BJ (cell line): ENCODE results near the gene GPR162. TPM values are rescaled to one million over a fixed set of nuclear protein-coding genes. Genes with fewer than 3 reads are reported as not detected.
A peak's percentile ranks its signal among the peaks of the same experiment; 100 is the strongest.

Experiments used
- CTCF ChIA-PET: fragments of 350-600 bp; formaldehyde crosslinking; extraction: SDS; loops from one replicate; lab custom pipeline; 2021; ENCODE audit warnings: antibody characterized with exemption, inconsistent platforms; lab: Yijun Ruan, JAX
- POLR2A ChIA-PET: fragments of 300-600 bp; sonication (Branson Sonifier 250); formaldehyde crosslinking; extraction: SDS; loops from one replicate; lab custom pipeline; 2021; ENCODE audit warnings: antibody characterized with exemption; lab: Charles Lee
- DNase-seq: peaks from one replicate; pipeline ENCODE4 v3.0.0-alpha.2; 2011; ENCODE audit warnings: low read depth
- H3K27me3 ChIP-seq: 2 replicates; pipeline ENCODE4 v1.6.0; 2011; ENCODE audit warnings: low read length; ENCODE audit not compliant: control insufficient read depth, insufficient read depth
- H3K36me3 ChIP-seq: 2 replicates; pipeline ENCODE4 v1.5.1; 2011; ENCODE audit warnings: low read length; ENCODE audit not compliant: control insufficient read depth, insufficient read depth
- H3K4me3 ChIP-seq: 2 replicates; pipeline ENCODE4 v1.5.1; 2011; ENCODE audit warnings: low read depth, mild to moderate bottlenecking, control low read depth, low read length
- CTCF ChIP-seq: IDR thresholded peaks from 2 replicates; pipeline ENCODE4 v1.5.1; 2011; ENCODE audit warnings: low read depth, mild to moderate bottlenecking, control low read depth, inconsistent platforms, low read length, moderate library complexity; ENCODE audit not compliant: insufficient read depth
- polyA plus RNA-seq: library from polyadenylated mRNA; depleted of rRNA; stranded (reverse); fragments of >200 nt; gene quantifications from 2 replicates; pipeline ENCODE4 v1.2.3, GENCODE V29; 2011

GPR162 gene
- polyA plus RNA-seq, 1 experiment, result 6.6 TPM

GRCh38 chr12:6778574-6779550, 42.8 kb upstream of the GPR162 start:
- Histone ChIP-seq H3K36me3 (peaks cover 4% of the 10 kb centered on the region; the same call in 1 of the 2 replicates), H3K4me3 (peak overlapping the region; percentile 36), H3K27me3 (no peaks in the 10 kb centered on the region)
- POLR2A ChIA-PET, result interaction anchor here (1.1 kb wide), 1 partner anchor 12 kb away, joined by 4 read pairs; no protein-coding TSS in a partner anchor
- DNase-seq, result peak; percentile 53
- peak; percentile 95 for TF ChIP-seq CTCF
- CTCF ChIA-PET, result interaction anchor here (0.6 to 17.2 kb wide), 25 partner anchors 11 to 165 kb away, joined by 3 to 222 read pairs (median 4); partner anchors contain the start of genes CD4, GPR162, MLF2 and PTMS

- no peak overlapping the region for H3K4me3 ChIP-seq
- TF ChIP-seq CTCF, result no peak
- ChIA-PET POLR2A (no interaction called here), CTCF (interaction anchor here (1.1 to 17.2 kb wide), 7 partner anchors 12 to 124 kb away, joined by 3 to 222 read pairs (median 11); partner anchors contain the start of genes GPR162, MLF2 and PTMS)
- peaks cover 1% of the 10 kb centered on the region; the same call in 1 of the 2 replicates for H3K36me3 ChIP-seq
- no peaks in the 10 kb centered on the region for H3K27me3 ChIP-seq
- DNase-seq, result no peak
Measured at GRCh38 chr12:6779708-6780432, 41.8 kb upstream of the GPR162 start.

- no peaks in the 10 kb centered on the region; the same call in 1 of the 2 replicates for H3K36me3 ChIP-seq
- no peak overlapping the region for H3K4me3 ChIP-seq
- ChIA-PET CTCF (interaction anchor here (1.3 to 17.2 kb wide), 4 partner anchors 9 to 43 kb away, joined by 5 to 222 read pairs (median 43); partner anchors contain the start of genes GPR162, MLF2 and PTMS), POLR2A (no interaction called here)
- H3K27me3 ChIP-seq, result no peaks in the 10 kb centered on the region
- no peak for TF ChIP-seq CTCF
- no peak for DNase-seq
Measured at GRCh38 chr12:6780573-6780972, 41.0 kb upstream of the GPR162 start.

GRCh38 chr12:6782119-6782518, 39.5 kb upstream of the GPR162 start:
- ChIA-PET CTCF (interaction anchor here (8.6 to 17.2 kb wide), 2 partner anchors 25 to 42 kb away, joined by 43 to 222 read pairs; partner anchors contain the start of genes GPR162 and MLF2), POLR2A (no interaction called here)
- Histone ChIP-seq H3K4me3 (no peak overlapping the region), H3K27me3 (no peaks in the 10 kb centered on the region), H3K36me3 (no peaks in the 10 kb centered on the region)
- TF ChIP-seq CTCF, result no peak
- DNase-seq, result no peak
